Measurements from ENCODE around the gene SEC31B. TPM values are rescaled to one million over a fixed set of nuclear protein-coding genes. Genes with fewer than 3 reads are reported as not detected.

The SEC31B gene
- total and polyA plus RNA-seq, 2 experiments from 2014 or later: 2.9 to 6.7 TPM

GRCh38 chr10:100489396-100489795 lies 30.3 kb downstream of the SEC31B start:
- DNase-seq (ENCODE audit: low spot score) (no peak), ATAC-seq (no peak)
- no peaks in the 10 kb centered on the region for H4K20me1 ChIP-seq (replicated peaks; ENCODE audit: insufficient read depth)
- peaks cover 57% of the 10 kb centered on the region for H3K27me3 ChIP-seq (ENCODE audit: insufficient read depth)
- no peak overlapping the region for H2AFZ ChIP-seq
- TF ChIP-seq EZH2phosphoT487 (IDR thresholded peaks at IDR 0.05; ENCODE audit: unreplicated experiment) (no peak), ETS1 (IDR thresholded peaks at IDR 0.05) (no peak), CREB1 (CRISPR knock-in tag; IDR thresholded peaks at IDR 0.05; ENCODE audit: low read depth) (no peak), STAT1 (IDR thresholded peaks at IDR 0.05; ENCODE audit: unreplicated experiment) (no peak), ZNF114 (CRISPR knock-in tag; IDR thresholded peaks at IDR 0.05) (no peak)
- TF ChIP-seq, protein P1, sequence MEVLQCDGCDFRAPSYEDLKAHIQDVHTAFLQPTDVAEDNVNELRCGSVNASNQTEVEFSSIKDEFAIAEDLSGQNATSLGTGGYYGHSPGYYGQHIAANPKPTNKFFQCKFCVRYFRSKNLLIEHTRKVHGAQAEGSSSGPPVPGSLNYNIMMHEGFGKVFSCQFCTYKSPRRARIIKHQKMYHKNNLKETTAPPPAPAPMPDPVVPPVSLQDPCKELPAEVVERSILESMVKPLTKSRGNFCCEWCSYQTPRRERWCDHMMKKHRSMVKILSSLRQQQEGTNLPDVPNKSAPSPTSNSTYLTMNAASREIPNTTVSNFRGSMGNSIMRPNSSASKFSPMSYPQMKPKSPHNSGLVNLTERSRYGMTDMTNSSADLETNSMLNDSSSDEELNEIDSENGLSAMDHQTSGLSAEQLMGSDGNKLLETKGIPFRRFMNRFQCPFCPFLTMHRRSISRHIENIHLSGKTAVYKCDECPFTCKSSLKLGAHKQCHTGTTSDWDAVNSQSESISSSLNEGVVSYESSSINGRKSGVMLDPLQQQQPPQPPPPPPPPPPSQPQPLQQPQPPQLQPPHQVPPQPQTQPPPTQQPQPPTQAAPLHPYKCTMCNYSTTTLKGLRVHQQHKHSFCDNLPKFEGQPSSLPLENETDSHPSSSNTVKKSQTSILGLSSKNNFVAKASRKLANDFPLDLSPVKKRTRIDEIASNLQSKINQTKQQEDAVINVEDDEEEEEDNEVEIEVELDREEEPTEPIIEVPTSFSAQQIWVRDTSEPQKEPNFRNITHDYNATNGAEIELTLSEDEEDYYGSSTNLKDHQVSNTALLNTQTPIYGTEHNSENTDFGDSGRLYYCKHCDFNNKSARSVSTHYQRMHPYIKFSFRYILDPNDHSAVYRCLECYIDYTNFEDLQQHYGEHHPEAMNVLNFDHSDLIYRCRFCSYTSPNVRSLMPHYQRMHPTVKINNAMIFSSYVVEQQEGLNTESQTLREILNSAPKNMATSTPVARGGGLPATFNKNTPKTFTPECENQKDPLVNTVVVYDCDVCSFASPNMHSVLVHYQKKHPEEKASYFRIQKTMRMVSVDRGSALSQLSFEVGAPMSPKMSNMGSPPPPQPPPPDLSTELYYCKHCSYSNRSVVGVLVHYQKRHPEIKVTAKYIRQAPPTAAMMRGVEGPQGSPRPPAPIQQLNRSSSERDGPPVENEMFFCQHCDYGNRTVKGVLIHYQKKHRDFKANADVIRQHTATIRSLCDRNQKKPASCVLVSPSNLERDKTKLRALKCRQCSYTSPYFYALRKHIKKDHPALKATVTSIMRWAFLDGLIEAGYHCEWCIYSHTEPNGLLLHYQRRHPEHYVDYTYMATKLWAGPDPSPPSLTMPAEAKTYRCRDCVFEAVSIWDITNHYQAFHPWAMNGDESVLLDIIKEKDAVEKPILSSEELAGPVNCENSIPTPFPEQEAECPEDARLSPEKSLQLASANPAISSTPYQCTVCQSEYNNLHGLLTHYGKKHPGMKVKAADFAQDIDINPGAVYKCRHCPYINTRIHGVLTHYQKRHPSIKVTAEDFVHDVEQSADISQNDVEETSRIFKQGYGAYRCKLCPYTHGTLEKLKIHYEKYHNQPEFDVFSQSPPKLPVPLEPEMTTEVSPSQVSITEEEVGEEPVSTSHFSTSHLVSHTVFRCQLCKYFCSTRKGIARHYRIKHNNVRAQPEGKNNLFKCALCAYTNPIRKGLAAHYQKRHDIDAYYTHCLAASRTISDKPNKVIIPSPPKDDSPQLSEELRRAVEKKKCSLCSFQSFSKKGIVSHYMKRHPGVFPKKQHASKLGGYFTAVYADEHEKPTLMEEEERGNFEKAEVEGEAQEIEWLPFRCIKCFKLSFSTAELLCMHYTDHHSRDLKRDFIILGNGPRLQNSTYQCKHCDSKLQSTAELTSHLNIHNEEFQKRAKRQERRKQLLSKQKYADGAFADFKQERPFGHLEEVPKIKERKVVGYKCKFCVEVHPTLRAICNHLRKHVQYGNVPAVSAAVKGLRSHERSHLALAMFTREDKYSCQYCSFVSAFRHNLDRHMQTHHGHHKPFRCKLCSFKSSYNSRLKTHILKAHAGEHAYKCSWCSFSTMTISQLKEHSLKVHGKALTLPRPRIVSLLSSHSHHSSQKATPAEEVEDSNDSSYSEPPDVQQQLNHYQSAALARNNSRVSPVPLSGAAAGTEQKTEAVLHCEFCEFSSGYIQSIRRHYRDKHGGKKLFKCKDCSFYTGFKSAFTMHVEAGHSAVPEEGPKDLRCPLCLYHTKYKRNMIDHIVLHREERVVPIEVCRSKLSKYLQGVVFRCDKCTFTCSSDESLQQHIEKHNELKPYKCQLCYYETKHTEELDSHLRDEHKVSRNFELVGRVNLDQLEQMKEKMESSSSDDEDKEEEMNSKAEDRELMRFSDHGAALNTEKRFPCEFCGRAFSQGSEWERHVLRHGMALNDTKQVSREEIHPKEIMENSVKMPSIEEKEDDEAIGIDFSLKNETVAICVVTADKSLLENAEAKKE (CRISPR knock-in tag; IDR thresholded peaks at IDR 0.05): no peak
- TF ChIP-seq, protein P2, sequence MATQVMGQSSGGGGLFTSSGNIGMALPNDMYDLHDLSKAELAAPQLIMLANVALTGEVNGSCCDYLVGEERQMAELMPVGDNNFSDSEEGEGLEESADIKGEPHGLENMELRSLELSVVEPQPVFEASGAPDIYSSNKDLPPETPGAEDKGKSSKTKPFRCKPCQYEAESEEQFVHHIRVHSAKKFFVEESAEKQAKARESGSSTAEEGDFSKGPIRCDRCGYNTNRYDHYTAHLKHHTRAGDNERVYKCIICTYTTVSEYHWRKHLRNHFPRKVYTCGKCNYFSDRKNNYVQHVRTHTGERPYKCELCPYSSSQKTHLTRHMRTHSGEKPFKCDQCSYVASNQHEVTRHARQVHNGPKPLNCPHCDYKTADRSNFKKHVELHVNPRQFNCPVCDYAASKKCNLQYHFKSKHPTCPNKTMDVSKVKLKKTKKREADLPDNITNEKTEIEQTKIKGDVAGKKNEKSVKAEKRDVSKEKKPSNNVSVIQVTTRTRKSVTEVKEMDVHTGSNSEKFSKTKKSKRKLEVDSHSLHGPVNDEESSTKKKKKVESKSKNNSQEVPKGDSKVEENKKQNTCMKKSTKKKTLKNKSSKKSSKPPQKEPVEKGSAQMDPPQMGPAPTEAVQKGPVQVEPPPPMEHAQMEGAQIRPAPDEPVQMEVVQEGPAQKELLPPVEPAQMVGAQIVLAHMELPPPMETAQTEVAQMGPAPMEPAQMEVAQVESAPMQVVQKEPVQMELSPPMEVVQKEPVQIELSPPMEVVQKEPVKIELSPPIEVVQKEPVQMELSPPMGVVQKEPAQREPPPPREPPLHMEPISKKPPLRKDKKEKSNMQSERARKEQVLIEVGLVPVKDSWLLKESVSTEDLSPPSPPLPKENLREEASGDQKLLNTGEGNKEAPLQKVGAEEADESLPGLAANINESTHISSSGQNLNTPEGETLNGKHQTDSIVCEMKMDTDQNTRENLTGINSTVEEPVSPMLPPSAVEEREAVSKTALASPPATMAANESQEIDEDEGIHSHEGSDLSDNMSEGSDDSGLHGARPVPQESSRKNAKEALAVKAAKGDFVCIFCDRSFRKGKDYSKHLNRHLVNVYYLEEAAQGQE (IDR thresholded peaks at IDR 0.05; ENCODE audit: unreplicated experiment): no peak
- TF ChIP-seq, protein P3, sequence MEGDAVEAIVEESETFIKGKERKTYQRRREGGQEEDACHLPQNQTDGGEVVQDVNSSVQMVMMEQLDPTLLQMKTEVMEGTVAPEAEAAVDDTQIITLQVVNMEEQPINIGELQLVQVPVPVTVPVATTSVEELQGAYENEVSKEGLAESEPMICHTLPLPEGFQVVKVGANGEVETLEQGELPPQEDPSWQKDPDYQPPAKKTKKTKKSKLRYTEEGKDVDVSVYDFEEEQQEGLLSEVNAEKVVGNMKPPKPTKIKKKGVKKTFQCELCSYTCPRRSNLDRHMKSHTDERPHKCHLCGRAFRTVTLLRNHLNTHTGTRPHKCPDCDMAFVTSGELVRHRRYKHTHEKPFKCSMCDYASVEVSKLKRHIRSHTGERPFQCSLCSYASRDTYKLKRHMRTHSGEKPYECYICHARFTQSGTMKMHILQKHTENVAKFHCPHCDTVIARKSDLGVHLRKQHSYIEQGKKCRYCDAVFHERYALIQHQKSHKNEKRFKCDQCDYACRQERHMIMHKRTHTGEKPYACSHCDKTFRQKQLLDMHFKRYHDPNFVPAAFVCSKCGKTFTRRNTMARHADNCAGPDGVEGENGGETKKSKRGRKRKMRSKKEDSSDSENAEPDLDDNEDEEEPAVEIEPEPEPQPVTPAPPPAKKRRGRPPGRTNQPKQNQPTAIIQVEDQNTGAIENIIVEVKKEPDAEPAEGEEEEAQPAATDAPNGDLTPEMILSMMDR (conservative IDR thresholded peaks at IDR 0.05; ENCODE audit: low read depth in 2 of 2): no peak
- peaks cover 25% of the 10 kb centered on the region for H3K4me1 ChIP-seq (ENCODE audit: insufficient read depth)
- no peaks in the 10 kb centered on the region for H3K9me2 ChIP-seq (ENCODE audit: insufficient read depth)
- no peak overlapping the region for H3K27ac ChIP-seq (ENCODE audit: low read depth)
- H3K79me2 ChIP-seq (replicated peaks; ENCODE audit: insufficient read depth): no peaks in the 10 kb centered on the region
- peaks cover 9% of the 10 kb centered on the region for H3K36me3 Mint-ChIP-seq (ENCODE audit: low read depth)
- H3K4me3 ChIP-seq: no peak overlapping the region
- H3K27ac Mint-ChIP-seq: no peak overlapping the region
- no peak overlapping the region for H3K4me3 Mint-ChIP-seq
- H3K4me1 Mint-ChIP-seq: peaks cover 29% of the 10 kb centered on the region
- H3K27me3 Mint-ChIP-seq (ENCODE audit: insufficient read depth, low read depth, poor library complexity): peaks cover 63% of the 10 kb centered on the region
- H3K9me3 Mint-ChIP-seq: no peaks in the 10 kb centered on the region
- no peak overlapping the region for H3K4me2 ChIP-seq
- peaks cover 7% of the 10 kb centered on the region for H3F3A ChIP-seq (replicated peaks; ENCODE audit: low read depth)
- H3K36me3 ChIP-seq (ENCODE audit: insufficient read depth): no peaks in the 10 kb centered on the region; the same call in 1 of the 2 replicates
